Panc1 (cell line): ENCODE data around the gene EID3. TPM values are rescaled to one million over a fixed set of nuclear protein-coding genes. Genes with fewer than 3 reads are reported as not detected.

Source experiments
- ATAC-seq: fragments of 200-7000 bp; cut with Tn5 transposase; 2 replicates; pipeline ENCODE4 v1.9.1; 2020; ENCODE audit warnings: mild to moderate bottlenecking, moderate library complexity
- BruUV-seq: library from RNA; stranded (reverse); fragments of 400-500 nt; replicated peaks from 2 replicates; lab custom pipeline; 2021; lab: Mats Ljungman, UMichigan
- CTCF ChIA-PET: fragments of 300-600 bp; sonication (Branson Sonifier 250); formaldehyde crosslinking; loops from one replicate; lab custom pipeline; 2022; ENCODE audit warnings: antibody characterized with exemption; lab: Charles Lee
- POLR2A ChIA-PET: fragments of 300-600 bp; sonication (Branson Sonifier 250); formaldehyde crosslinking; loops from one replicate; lab custom pipeline; 2022; ENCODE audit warnings: antibody characterized with exemption; lab: Charles Lee
- DNase-seq: peaks from one replicate; pipeline ENCODE4 v3.0.0-alpha.2; 2010; ENCODE audit warnings: low read depth, low spot score
- H3K27ac ChIP-seq: 2 replicates; pipeline ENCODE4 v1.5.1; 2011; ENCODE audit warnings: mild to moderate bottlenecking, low read length, inconsistent platforms
- H3K27me3 ChIP-seq: fragments of 200-500 bp; sonication (Bioruptor generic); 2 replicates; pipeline ENCODE4 v1.6.0; 2014; ENCODE audit warnings: low read length, inconsistent platforms; ENCODE audit not compliant: control insufficient read depth, insufficient read depth
- H3K36me3 ChIP-seq: fragments of 200-500 bp; sonication (Bioruptor generic); 2 replicates; pipeline ENCODE4 v1.5.1; 2014; ENCODE audit warnings: inconsistent platforms, mild to moderate bottlenecking, low read length, moderate library complexity; ENCODE audit not compliant: control insufficient read depth, insufficient read depth
- H3K4me1 ChIP-seq: 2 replicates; pipeline ENCODE4 v1.5.1; 2011; ENCODE audit warnings: inconsistent platforms, mild to moderate bottlenecking, low read length, moderate library complexity; ENCODE audit not compliant: control insufficient read depth, insufficient read depth
- H3K4me3 ChIP-seq, 2 experiments: 2 replicates each; pipeline ENCODE4 v1.5.1; 2011 to 2012; ENCODE audit warnings: low read depth in 2 of 2, low read length in 2 of 2, mild to moderate bottlenecking in 2 of 2, inconsistent platforms in 1 of 2, moderate library complexity in 1 of 2
- H3K9me3 ChIP-seq: fragments of 200-500 bp; sonication (Bioruptor generic); 2 replicates; pipeline ENCODE4 v1.5.1; 2014; ENCODE audit warnings: low read depth, mild to moderate bottlenecking, inconsistent platforms, low read length, moderate library complexity; ENCODE audit not compliant: control insufficient read depth, insufficient read depth
- CTCF ChIP-seq: fragments of 450-650 bp; IDR thresholded peaks from 2 replicates; pipeline ENCODE4 v1.5.1; 2017; ENCODE audit warnings: mild to moderate bottlenecking
- POLR2AphosphoS5 ChIP-seq: IDR thresholded peaks from 2 replicates; pipeline ENCODE4 v1.6.1; 2012; ENCODE audit warnings: mild to moderate bottlenecking, low read depth, low read length, moderate library complexity
- SIN3A ChIP-seq: IDR thresholded peaks from 2 replicates; pipeline ENCODE4 v1.6.1; 2012; ENCODE audit warnings: low read depth, mild to moderate bottlenecking, low read length, moderate library complexity, borderline replicate concordance; ENCODE audit not compliant: insufficient read depth
- TCF7L2 ChIP-seq: IDR thresholded peaks from 2 replicates; pipeline ENCODE4 v1.6.1; 2011; ENCODE audit warnings: mild to moderate bottlenecking, low read depth, low read length, inconsistent platforms
- in situ Hi-C: cut with HindIII; loops from 2 replicates; pipeline ENCODE4 v1.10.0; 2016; ENCODE audit warnings: low sequenced_read_pairs, low pct_unique_long_range_greater_than_20kb
- intact Hi-C: fragments of 100-400 bp; cut with micrococcal nuclease; formaldehyde crosslinking; loops from one replicate; pipeline ENCODE4 v1.10.0; 2022; ENCODE audit not compliant: unreplicated experiment
- total RNA-seq: library from RNA; stranded (reverse); gene quantifications from one replicate; pipeline ENCODE4 v1.2.1, GENCODE V29; 2021; ENCODE audit not compliant: unreplicated experiment
- TF ChIP-seq, protein P1 (sequence below), 2 experiments: IDR thresholded peaks; 2 replicates each; pipeline ENCODE4 v1.6.1; 2011 to 2012; ENCODE audit warnings: low read depth in 2 of 2, control low read depth in 1 of 2, low read length in 1 of 2, mild to moderate bottlenecking in 1 of 2, moderate library complexity in 1 of 2; ENCODE audit not compliant: insufficient read depth in 1 of 2

EID3 gene
- total RNA-seq, 1 experiment from 2014 or later: 18.5 TPM

- Histone ChIP-seq H3K27ac (peak overlapping the region; percentile 30; the same call in 1 of the 2 replicates), H3K4me1 (peaks cover 55% of the 10 kb centered on the region), H3K36me3 (peaks cover 73% of the 10 kb centered on the region), H3K9me3 (no peaks in the 10 kb centered on the region), H3K27me3 (no peaks in the 10 kb centered on the region), H3K4me3 (no peak overlapping the region)
- DNase-seq (no peak), ATAC-seq (0 out of 2 replicates have a peak, but pooled peaks have one; percentile 43)
- in situ Hi-C loops (no loop called here), intact Hi-C loops (no loop called here)
- CTCF ChIA-PET: no interaction called here
- TF ChIP-seq CTCF (no peak), SIN3A (no peak), TCF7L2 (no peak), POLR2AphosphoS5 (no peak)
- TF ChIP-seq, protein P1, sequence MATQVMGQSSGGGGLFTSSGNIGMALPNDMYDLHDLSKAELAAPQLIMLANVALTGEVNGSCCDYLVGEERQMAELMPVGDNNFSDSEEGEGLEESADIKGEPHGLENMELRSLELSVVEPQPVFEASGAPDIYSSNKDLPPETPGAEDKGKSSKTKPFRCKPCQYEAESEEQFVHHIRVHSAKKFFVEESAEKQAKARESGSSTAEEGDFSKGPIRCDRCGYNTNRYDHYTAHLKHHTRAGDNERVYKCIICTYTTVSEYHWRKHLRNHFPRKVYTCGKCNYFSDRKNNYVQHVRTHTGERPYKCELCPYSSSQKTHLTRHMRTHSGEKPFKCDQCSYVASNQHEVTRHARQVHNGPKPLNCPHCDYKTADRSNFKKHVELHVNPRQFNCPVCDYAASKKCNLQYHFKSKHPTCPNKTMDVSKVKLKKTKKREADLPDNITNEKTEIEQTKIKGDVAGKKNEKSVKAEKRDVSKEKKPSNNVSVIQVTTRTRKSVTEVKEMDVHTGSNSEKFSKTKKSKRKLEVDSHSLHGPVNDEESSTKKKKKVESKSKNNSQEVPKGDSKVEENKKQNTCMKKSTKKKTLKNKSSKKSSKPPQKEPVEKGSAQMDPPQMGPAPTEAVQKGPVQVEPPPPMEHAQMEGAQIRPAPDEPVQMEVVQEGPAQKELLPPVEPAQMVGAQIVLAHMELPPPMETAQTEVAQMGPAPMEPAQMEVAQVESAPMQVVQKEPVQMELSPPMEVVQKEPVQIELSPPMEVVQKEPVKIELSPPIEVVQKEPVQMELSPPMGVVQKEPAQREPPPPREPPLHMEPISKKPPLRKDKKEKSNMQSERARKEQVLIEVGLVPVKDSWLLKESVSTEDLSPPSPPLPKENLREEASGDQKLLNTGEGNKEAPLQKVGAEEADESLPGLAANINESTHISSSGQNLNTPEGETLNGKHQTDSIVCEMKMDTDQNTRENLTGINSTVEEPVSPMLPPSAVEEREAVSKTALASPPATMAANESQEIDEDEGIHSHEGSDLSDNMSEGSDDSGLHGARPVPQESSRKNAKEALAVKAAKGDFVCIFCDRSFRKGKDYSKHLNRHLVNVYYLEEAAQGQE (IDR thresholded peaks at IDR 0.05; ENCODE audit: insufficient read depth in 1 of 2, low read depth in 2 of 2, low read length in 1 of 2): no peak
- POLR2A ChIA-PET: interaction anchor here (0.7 kb wide), 1 partner anchor 775 kb away, joined by 7 read pairs; no protein-coding TSS in a partner anchor
- BruUV-seq: no TSS peak
Measured at GRCh38 chr12:104316936-104317335, 13.4 kb downstream of the EID3 start.

- in situ Hi-C loops (no loop called here), intact Hi-C loops (no loop called here)
- DNase-seq: no peak
Measured at GRCh38 chr12:104317538-104318210, 14.1 kb downstream of the EID3 start.

More at GRCh38 chr12:104317538-104318210, 14.1 kb downstream of the EID3 start:
- no peak for TF ChIP-seq POLR2AphosphoS5
- no peak for TF ChIP-seq SIN3A
- TF ChIP-seq, protein P1 (IDR thresholded peaks at IDR 0.05; ENCODE audit: insufficient read depth in 1 of 2, low read depth in 2 of 2, low read length in 1 of 2): no peak
- no peak for TF ChIP-seq CTCF
- TF ChIP-seq TCF7L2: no peak
- Histone ChIP-seq H3K9me3 (no peaks in the 10 kb centered on the region), H3K27me3 (no peaks in the 10 kb centered on the region), H3K27ac (peak overlapping the region; percentile 30; the same call in 1 of the 2 replicates), H3K4me1 (peaks cover 48% of the 10 kb centered on the region), H3K4me3 (no peak overlapping the region), H3K36me3 (peaks cover 67% of the 10 kb centered on the region)
- ATAC-seq: peak; percentile 12
- no TSS peak for BruUV-seq
- CTCF ChIA-PET: no interaction called here
- POLR2A ChIA-PET: no interaction called here
